B cell (primary cell): ENCODE data around the gene AK8. TPM values are rescaled to one million over a fixed set of nuclear protein-coding genes. Genes with fewer than 3 reads are reported as not detected.

Experiments used
- ATAC-seq: fragments of 200-7000 bp; cut with Tn5 transposase; one replicate; pipeline ENCODE4 v1.10.0; 2021; ENCODE audit warnings: low read depth, mild to moderate bottlenecking, moderate number of reproducible peaks, moderate library complexity
- CTCF ChIA-PET: fragments of 350-600 bp; sonication (Branson Sonifier 250); formaldehyde crosslinking; loops from one replicate; lab custom pipeline; 2021; ENCODE audit warnings: antibody characterized with exemption, inconsistent platforms; lab: Charles Lee
- POLR2A ChIA-PET: fragments of 350-600 bp; sonication (Branson Sonifier 250); formaldehyde crosslinking; loops from one replicate; lab custom pipeline; 2021; ENCODE audit warnings: antibody characterized with exemption; lab: Charles Lee
- DNase-seq: peaks from one replicate; pipeline ENCODE4 v3.0.0; 2013
- H2AFZ ChIP-seq: 2 replicates; pipeline ENCODE4 v1.6.1; 2012; ENCODE audit warnings: mild to moderate bottlenecking, low read depth, low read length; ENCODE audit not compliant: insufficient read depth, poor library complexity, severe bottlenecking
- H3K27ac ChIP-seq, 2 donors: 1 replicate in 1 of 2; 2 replicates in 1 of 2; pipeline ENCODE4 v1.5.1; 2012 to 2013; ENCODE audit warnings: low read length in 2 of 2, mild to moderate bottlenecking in 2 of 2, moderate library complexity in 1 of 2
- H3K27me3 ChIP-seq, 4 experiments: fragments of 200-600 bp in 1 of 4; sonication (generic) in 1 of 4; replicated peaks in 1 of 4; 1 replicate in 2 of 4; 2 replicates in 2 of 4; pipeline versions ENCODE4 v1.6.1 to v1.7.0; 2013 to 2016; ENCODE audit warnings: low read length in 3 of 4, mild to moderate bottlenecking in 2 of 4, mixed read lengths in 1 of 4, moderate library complexity in 1 of 4; ENCODE audit not compliant: insufficient read depth in 4 of 4, control insufficient read depth in 3 of 4; ENCODE audit errors: control extremely low read depth in 1 of 4
- H3K36me3 ChIP-seq, 2 experiments: replicated peaks in 1 of 2; 1 replicate in 1 of 2; 2 replicates in 1 of 2; pipeline versions ENCODE4 v1.6.1 to v1.7.1; 2013; ENCODE audit warnings: low read length in 1 of 2; ENCODE audit not compliant: insufficient read depth in 2 of 2, control insufficient read depth in 1 of 2; ENCODE audit errors: control extremely low read depth in 1 of 2, extremely low read depth in 1 of 2
- H3K4me1 ChIP-seq, 2 donors: fragments of 200-600 bp in 1 of 2; sonication (generic) in 1 of 2; 1 replicate in 1 of 2; 2 replicates in 1 of 2; pipeline versions ENCODE4 v1.5.1 to v1.6.1; 2013 to 2017; ENCODE audit warnings: low read length in 2 of 2; ENCODE audit not compliant: control insufficient read depth in 2 of 2, insufficient read depth in 2 of 2
- H3K4me2 ChIP-seq: replicated peaks from 2 replicates; pipeline ENCODE3; 2012; ENCODE audit warnings: mild to moderate bottlenecking, low read depth, low read length; ENCODE audit not compliant: poor library complexity, severe bottlenecking
- H3K4me3 ChIP-seq, 5 experiments: fragments of 200-600 bp in 1 of 5; sonication (generic) in 1 of 5; 1 replicate in 3 of 5; 2 replicates in 2 of 5; pipeline versions ENCODE4 v1.5.1 to v1.7.0; 2011 to 2016; ENCODE audit warnings: low read length in 4 of 5, mild to moderate bottlenecking in 4 of 5, low read depth in 2 of 5, control low read depth in 1 of 5, moderate library complexity in 1 of 5; ENCODE audit not compliant: insufficient read depth in 1 of 5; ENCODE audit errors: control extremely low read depth in 1 of 5, extremely low read depth in 1 of 5
- H3K79me2 ChIP-seq: fragments of 200-600 bp; sonication (generic); one replicate; pipeline ENCODE4 v1.6.0; 2016; ENCODE audit warnings: low read length; ENCODE audit not compliant: control insufficient read depth, insufficient read depth
- H3K9ac ChIP-seq: fragments of 200-600 bp; sonication (generic); 2 replicates; pipeline ENCODE4 v1.6.1; 2017; ENCODE audit warnings: mild to moderate bottlenecking, low read length, moderate library complexity
- H3K9me3 ChIP-seq, 3 donors: one replicate each; pipeline versions ENCODE4 v1.6.1 to v1.7.1; 2013; ENCODE audit warnings: low read length in 2 of 3; ENCODE audit not compliant: control insufficient read depth in 2 of 3, insufficient read depth in 1 of 3; ENCODE audit errors: control extremely low read depth in 1 of 3
- H4K20me1 ChIP-seq: 2 replicates; pipeline ENCODE4 v1.6.0; 2012; ENCODE audit warnings: mild to moderate bottlenecking, low read length; ENCODE audit not compliant: insufficient read depth, control insufficient read depth, poor library complexity, severe bottlenecking
- H3K27ac Mint-ChIP-seq: one replicate; pipeline ENCODE4 v1.8.0; 2021; ENCODE audit warnings: mixed read lengths
- H3K27me3 Mint-ChIP-seq: one replicate; pipeline ENCODE4 v1.8.0; 2021; ENCODE audit warnings: mixed read lengths
- H3K4me1 Mint-ChIP-seq: one replicate; pipeline ENCODE4 v1.8.0; 2021; ENCODE audit warnings: mixed read lengths
- H3K4me3 Mint-ChIP-seq: one replicate; pipeline ENCODE4 v1.8.0; 2021; ENCODE audit warnings: mixed read lengths
- H3K9me3 Mint-ChIP-seq: one replicate; pipeline ENCODE4 v1.8.0; 2022; ENCODE audit warnings: mixed read lengths; ENCODE audit not compliant: insufficient read depth
- EZH2 ChIP-seq: IDR thresholded peaks from 2 replicates; pipeline ENCODE4 v1.6.1; 2012; ENCODE audit warnings: borderline replicate concordance, low read depth, mild to moderate bottlenecking, moderate library complexity, low read length; ENCODE audit not compliant: insufficient read depth, poor library complexity, severe bottlenecking
- WGBS: methylation state at CpG from one replicate; pipeline ENCODE4 v1.1.5; 2013; ENCODE audit warnings: missing lambda C conversion rate; ENCODE audit not compliant: insufficient coverage; 5-methylcytosine and 5-hydroxymethylcytosine counted together
- intact Hi-C: fragments of 100-400 bp; cut with micrococcal nuclease; formaldehyde crosslinking; loops from one replicate; pipeline ENCODE4 v1.10.0; 2022
- polyA plus RNA-seq: library from polyadenylated mRNA; depleted of rRNA; stranded (reverse); fragments of >200 nt; gene quantifications from 2 replicates; pipeline ENCODE4 v1.2.3, GENCODE V29; 2012
- total RNA-seq, 2 donors: library from RNA; stranded (reverse); fragments of 120-200 nt in 1 of 2; gene quantifications; 1 replicate in 1 of 2; 2 replicates in 1 of 2; pipeline versions ENCODE4 v1.2.3 to v1.2.4, GENCODE V29; 2013 to 2022
- TF ChIP-seq, protein P1 (sequence below): fragments of 200-600 bp; IDR thresholded peaks from one replicate; pipeline ENCODE4 v1.8.0; 2022; ENCODE audit warnings: antibody characterized with exemption, mild to moderate bottlenecking

AK8 gene
- total and polyA plus RNA-seq, 2 donors (not counting 1 experiment from before 2014, with no cell fraction given): 1.9 to 8.6 TPM

DNA sequence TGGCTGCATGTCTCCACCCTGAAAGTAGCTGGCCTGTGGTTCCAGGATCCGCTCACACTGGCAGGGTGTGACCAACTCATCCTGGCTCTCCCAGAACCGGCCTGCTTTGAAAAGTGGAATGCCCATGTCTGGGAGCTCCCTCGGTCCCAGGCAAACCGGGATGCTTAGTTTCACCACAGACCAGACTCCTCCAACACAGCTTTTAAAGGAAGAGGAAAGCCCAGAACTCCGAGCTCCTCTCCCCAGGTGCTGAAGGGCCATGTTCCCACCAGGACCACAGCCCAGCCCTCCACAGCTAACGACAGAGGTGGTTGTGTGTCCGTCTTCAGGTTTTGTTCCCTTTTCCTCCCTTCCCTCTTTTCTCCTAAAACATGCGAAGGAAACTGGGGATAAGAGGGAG is 169.8 kb downstream of the AK8 start:
- TF ChIP-seq, protein P1, sequence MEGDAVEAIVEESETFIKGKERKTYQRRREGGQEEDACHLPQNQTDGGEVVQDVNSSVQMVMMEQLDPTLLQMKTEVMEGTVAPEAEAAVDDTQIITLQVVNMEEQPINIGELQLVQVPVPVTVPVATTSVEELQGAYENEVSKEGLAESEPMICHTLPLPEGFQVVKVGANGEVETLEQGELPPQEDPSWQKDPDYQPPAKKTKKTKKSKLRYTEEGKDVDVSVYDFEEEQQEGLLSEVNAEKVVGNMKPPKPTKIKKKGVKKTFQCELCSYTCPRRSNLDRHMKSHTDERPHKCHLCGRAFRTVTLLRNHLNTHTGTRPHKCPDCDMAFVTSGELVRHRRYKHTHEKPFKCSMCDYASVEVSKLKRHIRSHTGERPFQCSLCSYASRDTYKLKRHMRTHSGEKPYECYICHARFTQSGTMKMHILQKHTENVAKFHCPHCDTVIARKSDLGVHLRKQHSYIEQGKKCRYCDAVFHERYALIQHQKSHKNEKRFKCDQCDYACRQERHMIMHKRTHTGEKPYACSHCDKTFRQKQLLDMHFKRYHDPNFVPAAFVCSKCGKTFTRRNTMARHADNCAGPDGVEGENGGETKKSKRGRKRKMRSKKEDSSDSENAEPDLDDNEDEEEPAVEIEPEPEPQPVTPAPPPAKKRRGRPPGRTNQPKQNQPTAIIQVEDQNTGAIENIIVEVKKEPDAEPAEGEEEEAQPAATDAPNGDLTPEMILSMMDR: no peak
- no peak for TF ChIP-seq EZH2
- Histone ChIP-seq H4K20me1 (no peaks in the 10 kb centered on the region), H3K27ac (no peak overlapping the region), H3K36me3 (no peaks in the 10 kb centered on the region), H2AFZ (no peak overlapping the region), H3K4me1 (no peaks in the 10 kb centered on the region), H3K4me2 (no peak overlapping the region), H3K27me3 (peaks cover 0 to 7% (median 0%) of the 10 kb centered on the region in 4 experiments), H3K4me3 (no peak overlapping the region), H3K9me3 (no peaks in the 10 kb centered on the region), H3K79me2 (no peaks in the 10 kb centered on the region), H3K9ac (no peak overlapping the region)
- ATAC-seq (no peak), DNase-seq (no peak)
- intact Hi-C loops: no loop called here
- 80% methylated on average over 5 of the region's 8 CpGs for WGBS
- ChIA-PET POLR2A (interaction anchor here (0.7 kb wide), 1 partner anchor 14 kb away, joined by 4 read pairs; no protein-coding TSS in a partner anchor), CTCF (interaction anchor here (1.2 kb wide), 2 partner anchors 14 to 192 kb away, joined by 3 read pairs; no protein-coding TSS in a partner anchor)
- H3K4me3 Mint-ChIP-seq: no peak overlapping the region
- no peak overlapping the region for H3K27ac Mint-ChIP-seq
- peaks cover 25% of the 10 kb centered on the region for H3K27me3 Mint-ChIP-seq
- no peaks in the 10 kb centered on the region for H3K9me3 Mint-ChIP-seq
- no peaks in the 10 kb centered on the region for H3K4me1 Mint-ChIP-seq

DNA sequence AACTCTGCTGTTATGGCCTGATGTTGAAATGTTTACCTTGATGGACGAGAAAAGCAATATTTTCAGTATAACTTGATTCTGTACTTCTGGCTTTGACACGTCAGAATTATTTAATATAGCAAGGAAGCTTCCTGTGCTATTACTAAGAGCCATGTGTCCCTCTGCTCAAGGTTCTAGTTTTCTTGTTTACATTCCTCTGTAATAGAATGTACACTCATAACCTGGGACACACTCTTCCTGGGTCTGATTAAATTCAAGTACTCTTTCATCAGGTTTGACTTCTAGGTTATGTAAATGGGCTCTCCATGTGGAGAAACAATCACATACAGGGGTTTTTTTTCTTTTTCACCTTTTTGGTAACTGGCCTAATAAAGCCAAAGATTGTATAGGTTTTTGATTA is 174.7 kb downstream of the AK8 start:
- peaks cover 0 to 3% (median 1%) of the 10 kb centered on the region in 3 donors for H3K9me3 ChIP-seq
- ChIA-PET CTCF (interaction anchor here (0.6 kb wide), 1 partner anchor 81 kb away, joined by 7 read pairs; no protein-coding TSS in a partner anchor), POLR2A (no interaction called here)
- TF ChIP-seq, protein P1: no peak
- TF ChIP-seq EZH2: no peak
- intact Hi-C loops: no loop called here
- Mint-ChIP-seq H3K4me1 (no peaks in the 10 kb centered on the region), H3K9me3 (peaks cover 3% of the 10 kb centered on the region), H3K4me3 (no peak overlapping the region), H3K27me3 (peaks cover 22% of the 10 kb centered on the region), H3K27ac (no peak overlapping the region)
- no CpG with 5 or more reads among the region's 2 CpGs for WGBS
- no peaks in the 10 kb centered on the region for H3K36me3 ChIP-seq
- H3K27ac ChIP-seq: no peak overlapping the region
- no peak overlapping the region for H3K4me3 ChIP-seq
- H3K27me3 ChIP-seq: peaks cover 0 to 7% (median 1%) of the 10 kb centered on the region in 4 experiments
- no peaks in the 10 kb centered on the region for H4K20me1 ChIP-seq
- H2AFZ ChIP-seq: no peak overlapping the region
- H3K79me2 ChIP-seq: no peaks in the 10 kb centered on the region
- ATAC-seq (no peak), DNase-seq (no peak)
- no peaks in the 10 kb centered on the region for H3K4me1 ChIP-seq
- H3K4me2 ChIP-seq: no peak overlapping the region
- H3K9ac ChIP-seq: no peak overlapping the region
